GM19395 (cell line): ENCODE measurements around the gene CCDC142.

Experiments used
- ATAC-seq: cut with Tn5 transposase; IDR thresholded peaks from one replicate; pipeline ENCODE4 v1.9.1; 2021; ENCODE audit warnings: mild to moderate bottlenecking, moderate library complexity; ENCODE audit not compliant: unreplicated experiment

Gene CCDC142

GRCh38 chr2:74482801-74483674 lies at the start of gene CCDC142, which contains the start of gene TTC31:
Gene CCDC142 (minus strand): TSS chr2:74482998. CDS start chr2:74482837, 161 bp downstream.
Gene TTC31 (plus strand): TSS chr2:74483081. CDS start chr2:74483096, 15 bp downstream.
- peak; percentile 94 for ATAC-seq

GRCh38 chr2:74532222-74532621 lies 49.4 kb upstream of the CCDC142 start:
- no peak for ATAC-seq

GRCh38 chr2:74531666-74532065 lies 48.9 kb upstream of the CCDC142 start:
- no peak for ATAC-seq

GRCh38 chr2:74530239-74531187 lies 47.7 kb upstream of the CCDC142 start:
- ATAC-seq = peak; percentile 41

- ATAC-seq = peak; percentile 82
Measured at GRCh38 chr2:74529357-74530238, 46.8 kb upstream of the CCDC142 start, which contains the start of the genes AUP1 and HTRA2. Gene AUP1 (minus strand): TSS chr2:74529706. CDS start chr2:74529629, 77 bp downstream. Gene HTRA2 (plus strand): TSS chr2:74529933. CDS start chr2:74530007, 74 bp downstream.

- peak; percentile 15 for ATAC-seq
Measured at GRCh38 chr2:74528600-74529356, 46.0 kb upstream of the CCDC142 start.

- ATAC-seq = no peak
Measured at GRCh38 chr2:74527741-74528140, 44.9 kb upstream of the CCDC142 start.

GRCh38 chr2:74526649-74527230 lies 43.9 kb upstream of the CCDC142 start:
- ATAC-seq = no peak

- ATAC-seq = no peak
Measured at GRCh38 chr2:74525717-74526648, 43.2 kb upstream of the CCDC142 start, which contains the start of gene DQX1. Gene DQX1 (minus strand): TSS chr2:74526231. CDS start chr2:74525729, 502 bp downstream.

- no peak for ATAC-seq
Measured at GRCh38 chr2:74524955-74525716, 42.3 kb upstream of the CCDC142 start.

GRCh38 chr2:74524005-74524404 lies 41.2 kb upstream of the CCDC142 start:
- no peak for ATAC-seq

- no peak for ATAC-seq
Measured at GRCh38 chr2:74522516-74522915, 39.7 kb upstream of the CCDC142 start.

- no peak for ATAC-seq
Measured at GRCh38 chr2:74516650-74517049, 33.9 kb upstream of the CCDC142 start.

GRCh38 chr2:74515981-74516633 lies 33.3 kb upstream of the CCDC142 start:
- peak; percentile 72 for ATAC-seq

GRCh38 chr2:74515271-74515980 lies 32.6 kb upstream of the CCDC142 start:
- peak; percentile 7 for ATAC-seq
